Measurements from ENCODE around the gene EPN3.

- TF ChIP-seq, protein P1, sequence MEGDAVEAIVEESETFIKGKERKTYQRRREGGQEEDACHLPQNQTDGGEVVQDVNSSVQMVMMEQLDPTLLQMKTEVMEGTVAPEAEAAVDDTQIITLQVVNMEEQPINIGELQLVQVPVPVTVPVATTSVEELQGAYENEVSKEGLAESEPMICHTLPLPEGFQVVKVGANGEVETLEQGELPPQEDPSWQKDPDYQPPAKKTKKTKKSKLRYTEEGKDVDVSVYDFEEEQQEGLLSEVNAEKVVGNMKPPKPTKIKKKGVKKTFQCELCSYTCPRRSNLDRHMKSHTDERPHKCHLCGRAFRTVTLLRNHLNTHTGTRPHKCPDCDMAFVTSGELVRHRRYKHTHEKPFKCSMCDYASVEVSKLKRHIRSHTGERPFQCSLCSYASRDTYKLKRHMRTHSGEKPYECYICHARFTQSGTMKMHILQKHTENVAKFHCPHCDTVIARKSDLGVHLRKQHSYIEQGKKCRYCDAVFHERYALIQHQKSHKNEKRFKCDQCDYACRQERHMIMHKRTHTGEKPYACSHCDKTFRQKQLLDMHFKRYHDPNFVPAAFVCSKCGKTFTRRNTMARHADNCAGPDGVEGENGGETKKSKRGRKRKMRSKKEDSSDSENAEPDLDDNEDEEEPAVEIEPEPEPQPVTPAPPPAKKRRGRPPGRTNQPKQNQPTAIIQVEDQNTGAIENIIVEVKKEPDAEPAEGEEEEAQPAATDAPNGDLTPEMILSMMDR (IDR thresholded peaks at IDR 0.05) = no peak
- TF ChIP-seq POLR2A (IDR thresholded peaks at IDR 0.05) = no peak
- no peak for TF ChIP-seq POLR2AphosphoS5 (IDR thresholded peaks at IDR 0.05)
- TF ChIP-seq EP300 (IDR thresholded peaks at IDR 0.05) = no peak
These were observed 8.8 kb downstream of the EPN3 start for GRCh38 chr17:50541402-50541715.
